ENCODE results near the gene TBC1D25.
A peak's percentile ranks its signal among the peaks of the same experiment; 100 is the strongest.
"Not testable (repeated sequence)": the region's sequence is repeated elsewhere in the genome, so short reads cannot be mapped to it uniquely, and the experiment has no call there.

The TBC1D25 gene

GRCh38 chrX:48516285-48516684, 23.2 kb upstream of the TBC1D25 start:
- DNase-seq (ENCODE audit: low read depth, low spot score): no peak

- DNase-seq (ENCODE audit: low read depth, low spot score): no peak
Measured at GRCh38 chrX:48516987-48517386, 22.5 kb upstream of the TBC1D25 start.

DNA sequence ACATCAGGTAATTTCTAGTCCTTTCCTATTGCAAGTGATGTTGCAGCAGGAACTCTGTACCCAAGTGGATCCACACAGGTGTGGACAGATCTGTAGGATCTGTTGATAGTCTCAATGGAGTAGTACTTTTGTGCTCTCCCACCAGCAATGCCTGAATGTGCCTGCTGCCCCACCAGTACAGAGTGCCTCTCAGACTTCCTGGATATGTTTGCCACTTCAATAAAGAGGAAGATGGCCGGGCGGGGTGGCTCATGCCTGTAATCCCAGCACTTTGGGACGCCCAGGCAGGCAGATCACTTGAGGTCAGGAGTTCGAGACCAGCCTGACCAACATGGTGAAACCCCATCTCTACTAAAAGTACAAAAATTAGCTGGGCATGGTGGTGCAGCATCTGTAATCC, 20.0 kb upstream of the TBC1D25 start:
- DNase-seq (ENCODE audit: low read depth, low spot score): not testable (repeated sequence)

GRCh38 chrX:48520455-48520854, 19.1 kb upstream of the TBC1D25 start:
- DNase-seq (ENCODE audit: low read depth, low spot score): no peak

DNA sequence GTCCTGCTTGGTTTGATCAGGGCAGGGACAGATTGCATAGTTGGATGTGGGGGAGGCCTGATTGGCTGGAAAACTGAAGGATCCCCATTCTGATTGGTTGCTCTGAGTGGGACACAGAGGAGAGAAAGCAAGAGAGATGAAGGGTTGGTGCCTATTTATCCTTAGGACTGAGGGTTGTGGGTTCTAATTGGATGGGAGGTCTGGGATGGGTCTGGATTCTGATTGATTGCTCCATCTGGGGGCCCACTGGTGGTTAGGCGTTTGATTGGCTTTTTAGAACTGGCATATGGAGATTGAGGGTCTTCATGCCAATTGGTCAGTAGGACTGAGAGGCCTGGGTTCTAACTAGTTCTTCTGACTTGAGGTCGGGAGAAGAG, 18.6 kb upstream of the TBC1D25 start:
- no peak for DNase-seq (ENCODE audit: low read depth, low spot score)

- peak; percentile 92 for DNase-seq (ENCODE audit: low read depth, low spot score)
Measured at GRCh38 chrX:48521353-48522243, 17.9 kb upstream of the TBC1D25 start, which contains the start of gene EBP. Gene EBP, plus strand, starts transcription at chrX:48521808. Its CDS starts 1,964 bp downstream, at chrX:48523772.

DNA sequence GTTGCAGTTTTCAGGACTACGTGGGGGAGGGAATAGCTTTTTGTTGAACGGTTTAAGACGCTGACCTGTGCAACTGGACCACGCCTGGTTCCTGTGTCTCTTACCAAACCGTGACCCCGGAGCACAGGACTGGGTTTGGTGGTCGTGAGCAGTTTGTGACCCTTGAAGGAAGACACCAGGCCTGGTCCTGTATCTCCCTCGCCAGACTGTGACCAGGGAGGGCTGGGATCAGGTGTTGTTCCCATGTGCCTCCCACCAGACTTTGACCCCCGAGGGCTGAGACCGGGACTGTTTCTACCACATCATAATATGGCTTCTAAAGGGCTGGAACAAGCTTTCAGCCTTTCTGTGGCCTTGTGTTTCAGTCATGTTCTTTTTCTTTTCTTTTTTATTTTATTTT, 17.2 kb upstream of the TBC1D25 start:
- no peak for DNase-seq (ENCODE audit: low read depth, low spot score)

DNA sequence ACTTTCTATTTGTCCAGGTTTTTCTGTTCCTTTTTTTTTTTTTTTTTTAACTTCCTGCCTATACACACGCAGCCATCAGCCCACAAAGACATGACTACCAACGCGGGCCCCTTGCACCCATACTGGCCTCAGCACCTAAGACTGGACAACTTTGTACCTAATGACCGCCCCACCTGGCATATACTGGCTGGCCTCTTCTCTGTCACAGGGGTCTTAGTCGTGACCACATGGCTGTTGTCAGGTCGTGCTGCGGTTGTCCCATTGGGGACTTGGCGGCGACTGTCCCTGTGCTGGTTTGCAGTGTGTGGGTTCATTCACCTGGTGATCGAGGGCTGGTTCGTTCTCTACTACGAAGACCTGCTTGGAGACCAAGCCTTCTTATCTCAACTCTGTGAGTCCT, 15.8 kb upstream of the TBC1D25 start:
- DNase-seq (ENCODE audit: low read depth, low spot score): no peak

GRCh38 chrX:48525853-48526252, 13.7 kb upstream of the TBC1D25 start:
- DNase-seq (ENCODE audit: low read depth, low spot score): not testable (repeated sequence)

- peak; percentile 11 for DNase-seq (ENCODE audit: low read depth, low spot score)
Measured at GRCh38 chrX:48530736-48531135, 8.8 kb upstream of the TBC1D25 start.

DNA sequence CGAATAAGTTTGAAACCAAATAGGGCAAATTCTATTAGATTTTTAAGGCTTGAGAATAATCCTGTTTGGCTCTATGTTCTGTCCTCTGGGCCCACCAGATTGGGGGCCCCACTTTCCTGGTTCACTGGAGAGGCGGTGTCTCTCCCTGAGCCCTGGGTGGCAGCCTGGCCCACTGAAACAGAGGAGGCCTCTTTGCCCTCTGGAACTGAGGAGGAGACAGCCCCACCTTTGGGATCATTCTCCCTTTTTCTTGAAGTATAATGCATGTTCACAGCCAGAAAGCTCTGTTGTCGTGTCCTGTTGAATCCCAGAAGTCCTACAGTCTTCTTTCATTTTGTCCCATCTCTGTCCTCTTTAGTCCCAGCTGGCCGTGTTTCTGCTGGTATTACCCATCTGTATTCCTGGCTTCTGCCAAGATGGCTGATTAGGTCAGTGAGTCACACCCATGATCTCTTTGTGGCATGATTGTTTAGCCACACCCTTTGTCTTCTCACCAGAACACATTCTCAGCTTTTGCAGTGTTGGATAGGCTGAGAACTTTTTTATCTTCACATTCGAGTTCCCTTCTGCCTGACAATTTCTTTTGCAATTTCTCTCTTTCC, 8.1 kb upstream of the TBC1D25 start:
- peak; percentile 71 for DNase-seq (ENCODE audit: low read depth, low spot score)

DNA sequence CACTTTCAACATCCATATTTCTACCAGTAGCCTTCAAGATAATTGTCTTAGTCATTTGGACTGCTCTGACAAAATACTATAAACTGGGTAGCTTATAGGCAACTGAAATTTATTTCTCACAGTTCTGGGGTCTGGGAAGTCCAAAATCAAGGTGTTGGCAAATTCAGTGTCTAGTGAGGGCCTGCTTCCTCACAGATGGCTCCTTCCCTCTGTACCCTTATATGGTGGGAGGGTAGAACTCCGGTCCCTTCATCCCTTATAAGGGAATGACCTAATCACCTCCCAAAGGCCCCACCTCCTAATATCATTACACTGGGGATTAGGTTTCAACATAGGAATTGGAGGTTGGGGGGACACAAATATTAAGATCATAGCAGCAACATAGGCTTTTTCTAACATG, 7.4 kb upstream of the TBC1D25 start:
- no peak for DNase-seq (ENCODE audit: low read depth, low spot score)

GRCh38 chrX:48533165-48533564, 6.3 kb upstream of the TBC1D25 start:
- DNase-seq (ENCODE audit: low read depth, low spot score): no peak

GRCh38 chrX:48538641-48539344, 721 bp upstream of the TBC1D25 start:
- no peak for DNase-seq (ENCODE audit: low read depth, low spot score)

- peak; percentile 66 for DNase-seq (ENCODE audit: low read depth, low spot score)
Measured at GRCh38 chrX:48540028-48540375, 488 bp downstream of the TBC1D25 start.

GRCh38 chrX:48540480-48540879, 966 bp downstream of the TBC1D25 start:
- DNase-seq (ENCODE audit: low read depth, low spot score): no peak

DNA sequence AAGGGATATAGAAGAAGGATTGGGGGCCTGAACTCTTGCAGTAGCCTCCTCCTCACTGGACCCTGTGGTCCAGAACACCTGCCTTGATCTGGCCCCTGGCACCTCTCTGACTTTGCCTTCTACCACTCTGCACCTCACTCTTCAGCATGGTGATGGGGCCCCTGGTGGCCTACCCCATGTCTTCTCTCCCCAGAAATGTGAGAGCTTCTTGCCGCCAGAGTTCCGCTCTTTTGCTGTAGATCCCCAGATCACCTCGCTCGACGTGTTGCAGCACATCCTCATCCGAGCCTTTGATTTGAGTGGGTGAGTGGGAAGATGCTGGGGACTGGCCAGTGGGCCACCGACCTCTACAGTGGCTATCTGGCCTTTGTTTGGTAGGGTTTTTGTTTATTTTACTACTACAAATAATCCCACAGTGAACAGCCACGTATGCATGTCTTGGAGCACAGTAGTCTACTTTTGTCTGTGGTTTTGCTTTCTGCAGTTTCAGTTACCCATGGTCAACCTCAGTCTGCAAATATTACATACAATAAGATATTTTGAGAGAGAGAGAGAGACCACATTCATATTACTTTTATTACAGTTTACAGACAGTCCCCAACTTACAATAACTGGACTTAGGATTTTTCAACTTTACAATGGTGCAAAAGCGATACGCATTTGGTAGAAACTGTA, 1.8 kb downstream of the TBC1D25 start:
- no peak for DNase-seq (ENCODE audit: low read depth, low spot score)

DNA sequence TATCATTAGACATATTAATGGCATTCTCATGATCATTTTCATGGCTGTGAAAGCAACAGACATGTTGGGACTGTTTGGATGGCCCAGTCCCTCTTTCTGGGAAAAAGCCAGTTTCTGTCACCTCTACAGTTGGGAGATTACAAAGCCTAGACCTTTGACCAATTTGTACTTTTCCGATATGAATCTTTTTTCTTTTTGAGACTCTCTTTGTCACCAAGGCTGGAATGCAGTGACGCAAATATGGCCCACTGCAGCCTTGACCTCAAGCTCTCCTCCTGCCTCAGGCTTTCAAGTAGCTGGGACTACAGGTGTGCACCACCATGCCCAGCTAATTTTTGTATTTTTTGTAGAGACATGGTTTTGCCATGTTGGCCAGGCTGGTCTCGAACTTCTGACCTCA, 9.4 kb downstream of the TBC1D25 start:
- no peak for DNase-seq (ENCODE audit: low read depth, low spot score)

GRCh38 chrX:48555731-48556325, 16.3 kb downstream of the TBC1D25 start:
- DNase-seq (ENCODE audit: low read depth, low spot score): not testable (repeated sequence)

DNA sequence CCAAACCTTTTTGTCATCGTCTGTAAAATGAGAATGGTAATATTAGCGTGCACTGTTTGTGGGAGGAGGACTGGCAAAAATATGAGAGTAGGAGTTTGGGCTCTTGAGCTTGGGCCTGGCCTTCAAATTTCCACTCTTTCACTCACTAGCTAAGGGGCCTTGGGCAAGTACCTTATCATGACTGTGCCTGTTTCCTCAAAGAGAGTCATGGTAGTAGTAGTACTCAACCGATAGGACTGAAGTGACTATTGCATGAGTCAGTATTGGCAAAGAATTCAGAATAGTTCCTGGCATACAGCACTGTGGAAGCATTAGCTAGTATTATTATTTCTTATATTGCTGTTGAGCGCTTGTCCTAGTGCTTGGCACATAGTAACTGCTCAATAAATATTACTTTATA, 18.8 kb downstream of the TBC1D25 start:
- DNase-seq (ENCODE audit: low read depth, low spot score): peak; percentile 67

DNA sequence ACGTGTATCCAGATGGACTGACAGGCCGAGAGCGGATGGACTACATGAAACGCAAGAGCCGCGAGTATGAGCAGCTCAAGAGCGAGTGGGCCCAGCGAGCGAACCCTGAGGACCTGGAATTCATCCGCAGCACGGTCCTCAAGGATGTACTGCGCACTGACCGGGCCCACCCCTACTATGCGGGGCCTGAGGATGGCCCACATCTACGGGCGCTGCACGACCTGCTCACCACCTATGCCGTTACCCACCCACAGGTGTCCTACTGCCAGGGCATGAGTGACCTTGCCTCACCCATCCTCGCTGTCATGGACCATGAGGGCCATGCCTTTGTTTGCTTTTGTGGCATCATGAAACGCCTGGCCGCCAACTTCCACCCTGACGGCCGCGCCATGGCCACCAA, 20.1 kb downstream of the TBC1D25 start:
- no peak for DNase-seq (ENCODE audit: low read depth, low spot score)

GRCh38 chrX:48560056-48560455, 20.5 kb downstream of the TBC1D25 start:
- DNase-seq (ENCODE audit: low read depth, low spot score): no peak

Measured in astrocyte of the hippocampus (primary cell).